NCI-H226 (cell line): ENCODE measurements around the gene BHLHE23.

Experiments used
- DNase-seq: peaks from one replicate; pipeline ENCODE4 v3.0.0-alpha.2; 2015

Gene BHLHE23

GRCh38 chr20:63007646-63008488 lies 1.1 kb upstream of the BHLHE23 start:
- no peak for DNase-seq

GRCh38 chr20:63007360-63007645 lies 539 bp upstream of the BHLHE23 start:
- DNase-seq: no peak

GRCh38 chr20:63005862-63006539 lies 763 bp downstream of the BHLHE23 start:
- DNase-seq: no peak

- no peak for DNase-seq
Observed at GRCh38 chr20:63005365-63005861, 1.4 kb downstream of the BHLHE23 start.

GRCh38 chr20:63004607-63005364 lies 2.0 kb downstream of the BHLHE23 start:
- DNase-seq: no peak

GRCh38 chr20:63003546-63003945 lies 3.2 kb downstream of the BHLHE23 start:
- no peak for DNase-seq

GRCh38 chr20:63002511-63002910 lies 4.3 kb downstream of the BHLHE23 start:
- DNase-seq: no peak

- no peak for DNase-seq
Observed at GRCh38 chr20:63000958-63001357, 5.8 kb downstream of the BHLHE23 start.

- no peak for DNase-seq
Observed at GRCh38 chr20:63000036-63000435, 6.7 kb downstream of the BHLHE23 start.

- DNase-seq: no peak
Observed at GRCh38 chr20:62999580-62999979, 7.2 kb downstream of the BHLHE23 start.

GRCh38 chr20:62998449-62998848 lies 8.3 kb downstream of the BHLHE23 start:
- DNase-seq: no peak

GRCh38 chr20:62997417-62998035 lies 9.2 kb downstream of the BHLHE23 start:
- DNase-seq: peak; percentile 8

GRCh38 chr20:62996596-62996982 lies 10.2 kb downstream of the BHLHE23 start:
- DNase-seq: no peak

- DNase-seq: no peak
Observed at GRCh38 chr20:62995898-62996595, 10.7 kb downstream of the BHLHE23 start.

- DNase-seq: no peak
Observed at GRCh38 chr20:62995481-62995880, 11.3 kb downstream of the BHLHE23 start.

GRCh38 chr20:62994869-62995281 lies 11.9 kb downstream of the BHLHE23 start:
- no peak for DNase-seq

GRCh38 chr20:62993856-62994494 lies 12.8 kb downstream of the BHLHE23 start:
- no peak for DNase-seq

GRCh38 chr20:62991863-62992262 lies 14.9 kb downstream of the BHLHE23 start:
- no peak for DNase-seq

- no peak for DNase-seq
Observed at GRCh38 chr20:62991196-62991807, 15.5 kb downstream of the BHLHE23 start.

- DNase-seq: no peak
Observed at GRCh38 chr20:62990306-62990825, 16.4 kb downstream of the BHLHE23 start.

GRCh38 chr20:62989201-62989601 lies 17.6 kb downstream of the BHLHE23 start:
- DNase-seq: no peak
